ENCODE results near the gene GHDC. TPM values are rescaled to one million over a fixed set of nuclear protein-coding genes. Genes with fewer than 3 reads are reported as not detected.

Gene GHDC
- total and polyA plus RNA-seq, 2 experiments from 2014 or later = 11.1 to 25.0 TPM

DNA sequence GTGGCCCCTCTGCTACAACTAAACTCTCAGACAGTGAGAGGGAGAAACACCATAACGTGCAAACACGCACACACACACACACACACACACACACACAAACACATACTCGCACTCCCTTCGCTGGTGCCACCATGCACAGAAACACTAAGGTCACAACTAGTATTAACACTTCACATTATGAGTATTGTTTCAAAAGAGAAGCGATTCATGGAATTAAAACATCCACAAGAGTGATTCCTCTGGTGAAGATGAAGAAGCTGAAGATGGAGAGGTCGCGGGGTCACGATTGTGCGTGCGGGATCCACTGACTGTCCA, 7.1 kb upstream of the GHDC start:
- DNase-seq = no peak
- Histone ChIP-seq H3K9ac (no peak overlapping the region), H3F3A (ENCODE audit: insufficient read depth) (no peaks in the 10 kb centered on the region), H3K9me2 (ENCODE audit: insufficient read depth) (no peaks in the 10 kb centered on the region), H3K9me3 (ENCODE audit: low read depth) (no peaks in the 10 kb centered on the region), H3K4me1 (ENCODE audit: insufficient read depth) (no peaks in the 10 kb centered on the region), H3K36me3 (ENCODE audit: low read depth) (peaks cover 5% of the 10 kb centered on the region; the same call in 1 of the 2 replicates), H3K27me3 (replicated peaks; ENCODE audit: insufficient read depth) (no peaks in the 10 kb centered on the region), H3K79me2 (ENCODE audit: insufficient read depth) (no peaks in the 10 kb centered on the region), H2AFZ (no peak overlapping the region), H3K4me3 (no peak overlapping the region), H4K20me1 (ENCODE audit: insufficient read depth) (no peaks in the 10 kb centered on the region), H3K4me2 (ENCODE audit: unreplicated experiment) (no peak overlapping the region), H3K27ac (no peak overlapping the region)
- in situ Hi-C loops (cut with MboI) = no loop called here
- 89 to 90% methylated on average over 10 of the region's 10 CpGs for WGBS, 2 experiments (ENCODE audit: low coverage in 1 of 2, low lambda C conversion rate in 2 of 2, missing lambda C conversion rate in 2 of 2)
- TF ChIP-seq EZH2phosphoT487 (IDR thresholded peaks at IDR 0.05; ENCODE audit: insufficient read depth, low read depth) (no peak), EZH2 (IDR thresholded peaks at IDR 0.05; ENCODE audit: insufficient read depth, poor library complexity, severe bottlenecking) (no peak)

DNA sequence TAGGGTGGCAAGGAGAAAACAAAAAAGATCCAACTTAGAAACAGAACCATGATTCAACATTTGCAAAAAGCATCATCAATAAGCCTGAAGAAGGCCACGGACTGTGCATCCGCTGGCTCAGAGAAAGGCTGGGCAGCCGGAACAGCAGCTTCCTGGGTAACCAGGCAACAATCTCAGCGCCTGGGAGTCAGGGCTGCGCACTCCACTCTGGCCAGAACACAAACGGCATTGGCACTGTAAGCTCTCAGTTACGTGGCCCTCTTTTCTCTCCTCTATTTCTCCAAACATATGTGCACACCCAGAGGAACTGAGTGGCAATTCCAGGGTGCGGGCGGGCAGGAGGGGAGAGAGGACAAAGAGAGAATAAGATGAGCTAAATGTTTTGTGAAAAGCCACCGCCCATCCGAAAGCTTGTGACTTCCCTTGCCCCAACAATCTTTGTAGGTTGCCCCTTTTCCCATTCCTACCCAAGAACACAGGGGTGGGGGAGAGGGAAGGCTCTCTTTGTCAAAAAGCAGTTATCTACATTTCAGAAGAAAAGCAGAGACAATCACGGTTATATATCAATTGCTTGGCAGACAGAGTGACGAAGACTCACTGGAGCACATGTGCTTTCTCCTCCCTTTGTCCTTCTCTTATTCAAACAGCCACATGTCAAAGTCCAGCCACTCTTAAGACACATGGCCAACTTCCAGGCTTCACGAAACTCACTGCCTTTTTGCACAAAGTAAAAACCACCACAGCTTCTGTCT, 6.6 kb upstream of the GHDC start:
- no peak for TF ChIP-seq EZH2 (IDR thresholded peaks at IDR 0.05; ENCODE audit: insufficient read depth, poor library complexity, severe bottlenecking)
- TF ChIP-seq EZH2phosphoT487 (IDR thresholded peaks at IDR 0.05; ENCODE audit: insufficient read depth, low read depth) = no peak
- no peaks in the 10 kb centered on the region for H3K27me3 ChIP-seq (replicated peaks; ENCODE audit: insufficient read depth)
- H3F3A ChIP-seq (ENCODE audit: insufficient read depth) = no peaks in the 10 kb centered on the region
- no peak for DNase-seq
- no peak overlapping the region for H3K27ac ChIP-seq
- H3K9me3 ChIP-seq (ENCODE audit: low read depth) = no peaks in the 10 kb centered on the region
- H3K4me3 ChIP-seq = no peak overlapping the region
- no peak overlapping the region for H2AFZ ChIP-seq
- no peaks in the 10 kb centered on the region for H3K79me2 ChIP-seq (ENCODE audit: insufficient read depth)
- WGBS, 2 experiments (ENCODE audit: low coverage in 1 of 2, low lambda C conversion rate in 2 of 2, missing lambda C conversion rate in 2 of 2) = 86% methylated on average over 14 of the region's 14 CpGs
- H3K4me1 ChIP-seq (ENCODE audit: insufficient read depth) = no peaks in the 10 kb centered on the region
- H3K9me2 ChIP-seq (ENCODE audit: insufficient read depth) = no peaks in the 10 kb centered on the region
- in situ Hi-C loops (cut with MboI) = no loop called here
- no peaks in the 10 kb centered on the region for H4K20me1 ChIP-seq (ENCODE audit: insufficient read depth)
- H3K36me3 ChIP-seq (ENCODE audit: low read depth) = peaks cover 5% of the 10 kb centered on the region; the same call in 1 of the 2 replicates
- no peak overlapping the region for H3K9ac ChIP-seq
- no peak overlapping the region for H3K4me2 ChIP-seq (ENCODE audit: unreplicated experiment)

DNA sequence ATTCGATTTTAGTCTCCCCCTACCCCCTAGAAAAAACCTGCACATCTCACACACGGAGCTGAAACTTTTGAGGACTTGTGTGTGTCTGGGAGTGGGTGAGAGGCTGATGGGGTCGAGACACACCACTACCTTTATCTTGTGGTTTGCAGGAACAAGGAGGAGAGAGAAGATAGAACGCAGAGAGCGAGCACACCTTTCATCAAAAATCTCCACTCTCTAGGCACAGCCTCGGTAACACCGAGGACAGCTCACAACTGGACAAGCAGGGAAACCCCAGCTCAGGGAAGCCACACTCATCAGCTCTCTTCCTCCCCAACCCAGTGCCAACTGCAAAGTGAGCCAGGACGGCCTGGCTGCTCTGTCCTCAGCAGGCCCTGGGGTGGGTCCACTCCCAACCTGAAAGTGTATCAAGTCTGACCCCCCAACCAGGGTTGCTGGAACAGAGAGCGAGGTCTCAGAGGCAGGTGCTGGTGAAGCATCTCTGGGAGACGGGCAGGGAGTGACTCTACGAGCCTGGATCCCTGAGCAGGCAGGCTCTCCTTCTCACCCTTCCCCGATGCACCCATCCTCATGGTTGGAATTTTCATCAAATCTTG, 5.2 kb upstream of the GHDC start:
- Histone ChIP-seq H3K27me3 (replicated peaks; ENCODE audit: insufficient read depth) (no peaks in the 10 kb centered on the region), H3K79me2 (ENCODE audit: insufficient read depth) (no peaks in the 10 kb centered on the region), H3K9ac (no peak overlapping the region), H3F3A (ENCODE audit: insufficient read depth) (no peaks in the 10 kb centered on the region), H3K36me3 (ENCODE audit: low read depth) (peaks cover 5% of the 10 kb centered on the region; the same call in 1 of the 2 replicates), H3K9me3 (ENCODE audit: low read depth) (no peaks in the 10 kb centered on the region), H3K4me3 (no peak overlapping the region), H3K4me2 (ENCODE audit: unreplicated experiment) (no peak overlapping the region), H3K4me1 (ENCODE audit: insufficient read depth) (no peaks in the 10 kb centered on the region), H3K9me2 (ENCODE audit: insufficient read depth) (no peaks in the 10 kb centered on the region), H2AFZ (no peak overlapping the region), H3K27ac (no peak overlapping the region), H4K20me1 (ENCODE audit: insufficient read depth) (no peaks in the 10 kb centered on the region)
- in situ Hi-C loops (cut with MboI) = no loop called here
- DNase-seq = no peak
- TF ChIP-seq EZH2 (IDR thresholded peaks at IDR 0.05; ENCODE audit: insufficient read depth, poor library complexity, severe bottlenecking) (no peak), EZH2phosphoT487 (IDR thresholded peaks at IDR 0.05; ENCODE audit: insufficient read depth, low read depth) (no peak)
- 78 to 79% methylated on average over 12 of the region's 12 CpGs for WGBS, 2 experiments (ENCODE audit: low coverage in 1 of 2, low lambda C conversion rate in 2 of 2, missing lambda C conversion rate in 2 of 2)

DNA sequence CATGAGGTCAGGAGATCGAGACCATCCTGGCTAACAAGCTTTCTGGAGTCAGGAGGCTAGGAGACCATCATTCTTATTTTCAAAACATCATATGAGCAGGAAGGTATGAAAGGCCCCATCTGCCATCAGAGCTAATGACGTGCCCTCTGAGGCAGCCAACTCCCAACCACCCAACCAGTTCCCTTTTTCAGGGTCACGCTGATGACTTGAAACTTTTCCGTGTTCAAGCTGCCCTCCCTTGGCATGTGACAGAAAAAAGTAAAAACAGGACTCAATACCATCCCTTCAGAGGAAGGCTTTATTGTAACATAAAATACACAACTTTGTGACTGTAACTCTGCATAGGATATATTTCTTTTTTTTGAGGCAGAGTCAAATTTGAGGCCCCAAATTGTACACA, 4.6 kb upstream of the GHDC start:
- no peak overlapping the region for H3K9ac ChIP-seq
- peaks cover 5% of the 10 kb centered on the region; the same call in 1 of the 2 replicates for H3K36me3 ChIP-seq (ENCODE audit: low read depth)
- H3K9me2 ChIP-seq (ENCODE audit: insufficient read depth) = no peaks in the 10 kb centered on the region
- no peak overlapping the region for H2AFZ ChIP-seq
- no peaks in the 10 kb centered on the region for H3K4me1 ChIP-seq (ENCODE audit: insufficient read depth)
- H4K20me1 ChIP-seq (ENCODE audit: insufficient read depth) = no peaks in the 10 kb centered on the region
- H3K27ac ChIP-seq = no peak overlapping the region
- in situ Hi-C loops (cut with MboI) = no loop called here
- no peaks in the 10 kb centered on the region for H3K27me3 ChIP-seq (replicated peaks; ENCODE audit: insufficient read depth)
- no peak overlapping the region for H3K4me3 ChIP-seq
- H3K79me2 ChIP-seq (ENCODE audit: insufficient read depth) = no peaks in the 10 kb centered on the region
- no peak for DNase-seq
- H3K4me2 ChIP-seq (ENCODE audit: unreplicated experiment) = no peak overlapping the region
- H3F3A ChIP-seq (ENCODE audit: insufficient read depth) = no peaks in the 10 kb centered on the region
- TF ChIP-seq EZH2 (IDR thresholded peaks at IDR 0.05; ENCODE audit: insufficient read depth, poor library complexity, severe bottlenecking) (no peak), EZH2phosphoT487 (IDR thresholded peaks at IDR 0.05; ENCODE audit: insufficient read depth, low read depth) (no peak)
- WGBS, 2 experiments (ENCODE audit: low coverage in 1 of 2, low lambda C conversion rate in 2 of 2, missing lambda C conversion rate in 2 of 2) = 77 to 86% methylated on average over 4 of the region's 4 CpGs
- H3K9me3 ChIP-seq (ENCODE audit: low read depth) = no peaks in the 10 kb centered on the region
